Activated T-cell treated with anti-CD3 and anti-CD28 coated beads, Interleukin-2, amount 50 U/mL, for 4 hours (primary cell): ENCODE measurements around the gene DENND1B. TPM values are rescaled to one million over a fixed set of nuclear protein-coding genes. Genes with fewer than 3 reads are reported as not detected.
A peak's percentile ranks its signal among the peaks of the same experiment; 100 is the strongest.

Experiments used
- ATAC-seq, 2 donors: fragments of 200-7000 bp; cut with Tn5 transposase; one replicate each; pipeline ENCODE4 v1.10.0; 2021
- DNase-seq: peaks from one replicate; pipeline ENCODE4 v3.0.0-alpha.2; 2020
- H3K27me3 Mint-ChIP-seq: one replicate; pipeline ENCODE4 v1.8.0; 2021; ENCODE audit warnings: low read depth, mixed read lengths
- H3K36me3 Mint-ChIP-seq: one replicate; pipeline ENCODE4 v1.8.0; 2022; ENCODE audit warnings: mixed read lengths; ENCODE audit not compliant: insufficient read depth
- H3K4me1 Mint-ChIP-seq: one replicate; pipeline ENCODE4 v1.8.0; 2021; ENCODE audit warnings: low read depth, mixed read lengths
- H3K4me3 Mint-ChIP-seq: one replicate; pipeline ENCODE4 v1.8.0; 2021; ENCODE audit warnings: mild to moderate bottlenecking, moderate library complexity, mixed read lengths
- H3K9me3 Mint-ChIP-seq: one replicate; pipeline ENCODE4 v1.8.0; 2021; ENCODE audit warnings: mixed read lengths
- total RNA-seq, 3 donors: library from RNA; stranded (reverse); gene quantifications; one replicate each; pipeline ENCODE4 v1.2.1, GENCODE V29; 2021

Gene DENND1B
- total RNA-seq = 1 to 10 TPM; 7.7 to 9.0 (median 9.0) TPM

GRCh38 chr1:197775282-197776262 lies at the start of gene DENND1B:
TSS of gene DENND1B (minus strand) at chr1:197775480. CDS start at chr1:197775155, 325 bp downstream.
- H3K27me3 Mint-ChIP-seq = no peaks in the 10 kb centered on the region
- no peaks in the 10 kb centered on the region for H3K36me3 Mint-ChIP-seq
- H3K4me1 Mint-ChIP-seq = peaks cover 68% of the 10 kb centered on the region
- ATAC-seq (peak; percentile 56 to 69), DNase-seq (peak; percentile 68)
- peak within 1 kb of the TSS; percentile 94 for H3K4me3 Mint-ChIP-seq
- H3K9me3 Mint-ChIP-seq = no peaks in the 10 kb centered on the region

- Mint-ChIP-seq H3K4me1 (no peaks in the 10 kb centered on the region), H3K4me3 (no peak overlapping the region), H3K27me3 (no peaks in the 10 kb centered on the region), H3K9me3 (peaks cover 4% of the 10 kb centered on the region), H3K36me3 (no peaks in the 10 kb centered on the region)
- DNase-seq (no peak), ATAC-seq (no peak)
Observed at GRCh38 chr1:197814306-197814705, 39.0 kb upstream of the DENND1B start.

- Mint-ChIP-seq H3K36me3 (no peaks in the 10 kb centered on the region), H3K9me3 (peaks cover 4% of the 10 kb centered on the region), H3K4me3 (no peak overlapping the region), H3K4me1 (peaks cover 3% of the 10 kb centered on the region), H3K27me3 (no peaks in the 10 kb centered on the region)
- ATAC-seq = no peak
- DNase-seq = no peak
Observed at GRCh38 chr1:197813741-197814140, 38.5 kb upstream of the DENND1B start.

- H3K4me1 Mint-ChIP-seq = peaks cover 9% of the 10 kb centered on the region
- H3K27me3 Mint-ChIP-seq = no peaks in the 10 kb centered on the region
- no peak for DNase-seq
- no peak for ATAC-seq
- H3K9me3 Mint-ChIP-seq = peaks cover 4% of the 10 kb centered on the region
- no peak overlapping the region for H3K4me3 Mint-ChIP-seq
- no peaks in the 10 kb centered on the region for H3K36me3 Mint-ChIP-seq
Observed at GRCh38 chr1:197811769-197812168, 36.5 kb upstream of the DENND1B start.

GRCh38 chr1:197810812-197811211 lies 35.5 kb upstream of the DENND1B start:
- H3K4me3 Mint-ChIP-seq = no peak overlapping the region
- no peaks in the 10 kb centered on the region for H3K27me3 Mint-ChIP-seq
- ATAC-seq (no peak), DNase-seq (no peak)
- no peaks in the 10 kb centered on the region for H3K36me3 Mint-ChIP-seq
- peaks cover 10% of the 10 kb centered on the region for H3K4me1 Mint-ChIP-seq
- H3K9me3 Mint-ChIP-seq = peaks cover 4% of the 10 kb centered on the region

- no peak for ATAC-seq
Observed at GRCh38 chr1:197808880-197809279, 33.6 kb upstream of the DENND1B start.

GRCh38 chr1:197807739-197808453 lies 32.6 kb upstream of the DENND1B start:
- peaks cover 10% of the 10 kb centered on the region for H3K4me1 Mint-ChIP-seq
- H3K27me3 Mint-ChIP-seq = no peaks in the 10 kb centered on the region
- no peak overlapping the region for H3K4me3 Mint-ChIP-seq
- peaks cover 1% of the 10 kb centered on the region for H3K9me3 Mint-ChIP-seq
- ATAC-seq (no peak), DNase-seq (no peak)
- no peaks in the 10 kb centered on the region for H3K36me3 Mint-ChIP-seq

More at GRCh38 chr1:197808880-197809279, 33.6 kb upstream of the DENND1B start:
- no peak overlapping the region for H3K4me3 Mint-ChIP-seq
- peaks cover 10% of the 10 kb centered on the region for H3K4me1 Mint-ChIP-seq
- no peak for DNase-seq
- no peaks in the 10 kb centered on the region for H3K27me3 Mint-ChIP-seq
- peaks cover 4% of the 10 kb centered on the region for H3K9me3 Mint-ChIP-seq
- no peaks in the 10 kb centered on the region for H3K36me3 Mint-ChIP-seq

- ATAC-seq (no peak), DNase-seq (no peak)
- Mint-ChIP-seq H3K9me3 (no peaks in the 10 kb centered on the region), H3K4me1 (peaks cover 10% of the 10 kb centered on the region), H3K4me3 (no peak overlapping the region), H3K36me3 (no peaks in the 10 kb centered on the region), H3K27me3 (no peaks in the 10 kb centered on the region)
Observed at GRCh38 chr1:197807216-197807615, 31.9 kb upstream of the DENND1B start.

- Mint-ChIP-seq H3K4me3 (no peak overlapping the region), H3K36me3 (no peaks in the 10 kb centered on the region), H3K4me1 (peaks cover 10% of the 10 kb centered on the region), H3K9me3 (no peaks in the 10 kb centered on the region), H3K27me3 (no peaks in the 10 kb centered on the region)
- ATAC-seq = no peak
- no peak for DNase-seq
Observed at GRCh38 chr1:197806718-197807117, 31.4 kb upstream of the DENND1B start.

- ATAC-seq (no peak), DNase-seq (no peak)
- peaks cover under 1% of the 10 kb centered on the region for H3K4me1 Mint-ChIP-seq
- H3K27me3 Mint-ChIP-seq = no peaks in the 10 kb centered on the region
- no peak overlapping the region for H3K4me3 Mint-ChIP-seq
- H3K36me3 Mint-ChIP-seq = no peaks in the 10 kb centered on the region
- peaks cover 17% of the 10 kb centered on the region for H3K9me3 Mint-ChIP-seq
Observed at GRCh38 chr1:197801684-197802083, 26.4 kb upstream of the DENND1B start.

GRCh38 chr1:197801111-197801482 lies 25.8 kb upstream of the DENND1B start:
- no peak for DNase-seq
- Mint-ChIP-seq H3K4me1 (no peaks in the 10 kb centered on the region), H3K9me3 (peaks cover 22% of the 10 kb centered on the region), H3K4me3 (no peak overlapping the region), H3K36me3 (peaks cover 3% of the 10 kb centered on the region), H3K27me3 (no peaks in the 10 kb centered on the region)
- no peak for ATAC-seq

- no peaks in the 10 kb centered on the region for H3K27me3 Mint-ChIP-seq
- peaks cover 3% of the 10 kb centered on the region for H3K36me3 Mint-ChIP-seq
- ATAC-seq (no peak), DNase-seq (no peak)
- H3K4me1 Mint-ChIP-seq = no peaks in the 10 kb centered on the region
- H3K9me3 Mint-ChIP-seq = peaks cover 27% of the 10 kb centered on the region
- H3K4me3 Mint-ChIP-seq = no peak overlapping the region
Observed at GRCh38 chr1:197800379-197801110, 25.3 kb upstream of the DENND1B start.

GRCh38 chr1:197799271-197799670 lies 24.0 kb upstream of the DENND1B start:
- DNase-seq = no peak
- Mint-ChIP-seq H3K4me3 (no peak overlapping the region), H3K36me3 (peaks cover 3% of the 10 kb centered on the region), H3K9me3 (peaks cover 27% of the 10 kb centered on the region), H3K27me3 (no peaks in the 10 kb centered on the region), H3K4me1 (no peaks in the 10 kb centered on the region)
- no peak for ATAC-seq

- Mint-ChIP-seq H3K9me3 (peaks cover 27% of the 10 kb centered on the region), H3K4me3 (no peak overlapping the region), H3K4me1 (no peaks in the 10 kb centered on the region), H3K27me3 (no peaks in the 10 kb centered on the region), H3K36me3 (peaks cover 3% of the 10 kb centered on the region)
- DNase-seq (no peak), ATAC-seq (no peak)
Observed at GRCh38 chr1:197798492-197798891, 23.2 kb upstream of the DENND1B start.
